Liver (tissue), 3 donors: ENCODE data around the gene CSTPP1.
"Not testable (repeated sequence)": the region's sequence is repeated elsewhere in the genome, so short reads cannot be mapped to it uniquely, and the experiment has no call there.

ENCODE experiments used
- EGR1 ChIP-seq, 2 donors: IDR thresholded peaks; 2 replicates each; pipeline ENCODE4 v1.6.1; 2016 to 2018; ENCODE audit warnings: antibody characterized with exemption in 2 of 2, low read depth in 2 of 2
- RAD21 ChIP-seq, 2 donors: IDR thresholded peaks; 2 replicates each; pipeline ENCODE4 v1.6.1; 2016; ENCODE audit warnings: antibody characterized with exemption in 2 of 2, mild to moderate bottlenecking in 2 of 2
- TAF1 ChIP-seq: conservative IDR thresholded peaks from 2 replicates; pipeline ENCODE4 v1.6.1; 2016; ENCODE audit warnings: antibody characterized with exemption, mild to moderate bottlenecking
- TF ChIP-seq, protein P1 (sequence below): fragments of 150-350 bp; IDR thresholded peaks from 2 replicates; pipeline ENCODE4 v1.5.1; 2017; ENCODE audit warnings: improper control_type of control experiment, low read depth, low read length; ENCODE audit not compliant: missing input control
- TF ChIP-seq, protein P2 (sequence below): IDR thresholded peaks from 2 replicates; pipeline ENCODE4 v1.6.1; 2016; ENCODE audit warnings: antibody characterized with exemption
- donor health status: healthy.
- donor health status: healthy.

DNA sequence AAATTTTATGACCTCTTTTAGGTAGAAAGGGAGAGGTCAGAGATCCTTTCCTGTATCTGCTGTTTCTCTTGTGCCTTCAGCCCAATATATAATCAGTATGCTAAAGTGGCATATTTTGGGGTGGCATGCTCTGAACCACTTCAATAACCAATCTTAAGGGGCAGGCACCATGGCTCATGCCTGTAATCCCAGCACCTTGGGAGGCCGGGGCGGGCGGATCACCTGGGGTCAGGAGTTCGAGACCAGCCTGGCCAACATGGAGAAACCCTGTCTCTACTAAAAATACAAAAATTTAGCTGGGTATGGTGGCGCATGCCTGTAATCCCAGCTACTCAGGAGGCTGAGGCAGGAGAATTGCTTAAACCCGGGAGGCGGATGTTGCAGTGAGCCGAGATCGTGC is 261.6 kb downstream of the CSTPP1 start:
- TF ChIP-seq RAD21 (IDR thresholded peaks at IDR 0.05); TAF1; EGR1 (IDR thresholded peaks at IDR 0.05; ENCODE audit: low read depth in 2 of 2): not testable (repeated sequence)
- TF ChIP-seq, protein P1, sequence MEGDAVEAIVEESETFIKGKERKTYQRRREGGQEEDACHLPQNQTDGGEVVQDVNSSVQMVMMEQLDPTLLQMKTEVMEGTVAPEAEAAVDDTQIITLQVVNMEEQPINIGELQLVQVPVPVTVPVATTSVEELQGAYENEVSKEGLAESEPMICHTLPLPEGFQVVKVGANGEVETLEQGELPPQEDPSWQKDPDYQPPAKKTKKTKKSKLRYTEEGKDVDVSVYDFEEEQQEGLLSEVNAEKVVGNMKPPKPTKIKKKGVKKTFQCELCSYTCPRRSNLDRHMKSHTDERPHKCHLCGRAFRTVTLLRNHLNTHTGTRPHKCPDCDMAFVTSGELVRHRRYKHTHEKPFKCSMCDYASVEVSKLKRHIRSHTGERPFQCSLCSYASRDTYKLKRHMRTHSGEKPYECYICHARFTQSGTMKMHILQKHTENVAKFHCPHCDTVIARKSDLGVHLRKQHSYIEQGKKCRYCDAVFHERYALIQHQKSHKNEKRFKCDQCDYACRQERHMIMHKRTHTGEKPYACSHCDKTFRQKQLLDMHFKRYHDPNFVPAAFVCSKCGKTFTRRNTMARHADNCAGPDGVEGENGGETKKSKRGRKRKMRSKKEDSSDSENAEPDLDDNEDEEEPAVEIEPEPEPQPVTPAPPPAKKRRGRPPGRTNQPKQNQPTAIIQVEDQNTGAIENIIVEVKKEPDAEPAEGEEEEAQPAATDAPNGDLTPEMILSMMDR: not testable (repeated sequence)
- TF ChIP-seq, protein P2, sequence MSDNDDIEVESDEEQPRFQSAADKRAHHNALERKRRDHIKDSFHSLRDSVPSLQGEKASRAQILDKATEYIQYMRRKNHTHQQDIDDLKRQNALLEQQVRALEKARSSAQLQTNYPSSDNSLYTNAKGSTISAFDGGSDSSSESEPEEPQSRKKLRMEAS: not testable (repeated sequence)
